HepG2 (cell line): ENCODE measurements around the gene CHADL. TPM values are rescaled to one million over a fixed set of nuclear protein-coding genes. Genes with fewer than 3 reads are reported as not detected.
A peak's percentile ranks its signal among the peaks of the same experiment; 100 is the strongest.

ENCODE experiments used
- EZH2 ChIP-seq: conservative IDR thresholded peaks from 2 replicates; pipeline ENCODE4 v1.6.1; 2012; ENCODE audit warnings: mild to moderate bottlenecking, low read depth, low read length, moderate library complexity
- FOXA1 ChIP-seq, 2 experiments: fragments of 450-650 bp in 1 of 2; sonication (generic) in 1 of 2; formaldehyde crosslinking in 1 of 2; IDR thresholded peaks; 2 replicates each; pipeline versions ENCODE4 v1.4.0 to v1.6.1; 2016 to 2020; ENCODE audit warnings: missing genetic modification reagents in 1 of 2
- KLF16 ChIP-seq, 2 experiments: sonication (generic) in 1 of 2; formaldehyde crosslinking in 1 of 2; IDR thresholded peaks; 2 replicates each; pipeline versions ENCODE4 v1.6.1 to v1.8.0; 2016 to 2023; ENCODE audit warnings: missing genetic modification reagents in 2 of 2, missing compliant biosample characterization in 1 of 2
- MATR3 ChIP-seq: sonication (generic); formaldehyde crosslinking; IDR thresholded peaks from 2 replicates; pipeline ENCODE4 v1.4.0; 2020; ENCODE audit warnings: missing genetic modification reagents
- MBNL3 ChIP-seq: fragments of 250-450 bp; sonication (Bioruptor Pico); conservative IDR thresholded peaks from 2 replicates; pipeline ENCODE4 v1.8.0; 2022; ENCODE audit warnings: mild to moderate bottlenecking, inconsistent platforms
- NR2F1 ChIP-seq, 2 experiments: fragments of 450-650 bp in 1 of 2; formaldehyde crosslinking in 1 of 2; IDR thresholded peaks; 2 replicates each; pipeline versions ENCODE4 v1.5.0 to v1.6.1; 2016 to 2020; ENCODE audit warnings: mild to moderate bottlenecking in 1 of 2, missing compliant biosample characterization in 1 of 2, missing genetic modification reagents in 1 of 2, moderate library complexity in 1 of 2
- RAD51 ChIP-seq: fragments of 450-650 bp; IDR thresholded peaks from 2 replicates; pipeline ENCODE4 v1.6.1; 2016; ENCODE audit warnings: borderline replicate concordance
- SMC3 ChIP-seq: IDR thresholded peaks from 2 replicates; pipeline ENCODE4 v1.6.1; 2011; ENCODE audit warnings: low read length, improper control_type of control experiment
- SOX13 ChIP-seq, 3 experiments: fragments of 450-650 bp in 1 of 3; sonication (generic) in 1 of 3; formaldehyde crosslinking in 1 of 3; IDR thresholded peaks in 2 of 3; conservative IDR thresholded peaks in 1 of 3; 2 replicates each; pipeline versions ENCODE4 v1.5.0 to v1.6.1; 2016 to 2020; ENCODE audit warnings: antibody characterized with exemption in 1 of 3, mild to moderate bottlenecking in 1 of 3, missing compliant biosample characterization in 1 of 3, missing genetic modification reagents in 1 of 3, moderate library complexity in 1 of 3
- SRSF4 ChIP-seq: fragments of 200-400 bp; formaldehyde crosslinking; IDR thresholded peaks from one replicate; pipeline ENCODE4 v1.6.1; 2018; ENCODE audit warnings: mild to moderate bottlenecking, low read depth, low read length, moderate library complexity; ENCODE audit not compliant: poor library complexity, severe bottlenecking
- TOPORS ChIP-seq: sonication (generic); formaldehyde crosslinking; IDR thresholded peaks from 2 replicates; pipeline ENCODE4 v1.8.0; 2023; ENCODE audit warnings: mild to moderate bottlenecking, missing genetic modification reagents
- YY1 ChIP-seq: IDR thresholded peaks from 2 replicates; pipeline ENCODE4 v1.6.1; 2011; ENCODE audit warnings: low read length, low read depth, moderate library complexity, mild to moderate bottlenecking; ENCODE audit not compliant: insufficient read depth, insufficient replicate concordance
- ZFYVE20 ChIP-seq: sonication (generic); formaldehyde crosslinking; IDR thresholded peaks from 2 replicates; pipeline ENCODE4 v1.8.0; 2023; ENCODE audit warnings: low read depth, mild to moderate bottlenecking, moderate library complexity, missing genetic modification reagents, borderline replicate concordance
- ZNF124 ChIP-seq: sonication (generic); formaldehyde crosslinking; IDR thresholded peaks from 2 replicates; pipeline ENCODE4 v1.4.0; 2020; ENCODE audit warnings: missing genetic modification reagents
- ZNF496 ChIP-seq: sonication (generic); formaldehyde crosslinking; IDR thresholded peaks from 2 replicates; pipeline ENCODE4 v1.8.1; 2023; ENCODE audit warnings: mild to moderate bottlenecking, moderate library complexity, missing genetic modification reagents; ENCODE audit not compliant: insufficient replicate concordance
- ZNF564 ChIP-seq: sonication (generic); formaldehyde crosslinking; IDR thresholded peaks from 2 replicates; pipeline ENCODE4 v1.8.1; 2023; ENCODE audit warnings: mild to moderate bottlenecking, missing genetic modification reagents
- ZNF589 ChIP-seq: sonication (generic); formaldehyde crosslinking; conservative IDR thresholded peaks from 2 replicates; pipeline ENCODE4 v1.8.0; 2022; ENCODE audit warnings: mild to moderate bottlenecking, moderate library complexity, missing genetic modification reagents
- ZNF607 ChIP-seq: sonication (generic); formaldehyde crosslinking; IDR thresholded peaks from 2 replicates; pipeline ENCODE4 v1.5.1; 2020; ENCODE audit warnings: missing genetic modification reagents, mild to moderate bottlenecking, borderline replicate concordance
- ZNF83 ChIP-seq: sonication (generic); formaldehyde crosslinking; IDR thresholded peaks from 2 replicates; pipeline ENCODE4 v1.4.0; 2020; ENCODE audit warnings: missing genetic modification reagents, mild to moderate bottlenecking, borderline replicate concordance
- ZSCAN20 ChIP-seq: sonication (generic); formaldehyde crosslinking; IDR thresholded peaks from 2 replicates; pipeline ENCODE4 v1.4.0; 2020; ENCODE audit warnings: missing genetic modification reagents, mild to moderate bottlenecking, borderline replicate concordance
- polyA plus RNA-seq, 8 experiments: library from polyadenylated mRNA; depleted of rRNA in 3 of 8; stranded (reverse) in 7 of 8; unstranded in 1 of 8; fragments of >200 nt; fragmentation: Illumina TruSeq in 4 of 8; extraction: Trizol in 4 of 8; gene quantifications; 2 replicates each; pipeline versions ENCODE4 v1.2.1 to v1.2.3, GENCODE V29; 2011 to 2016; ENCODE audit warnings: low read depth in 4 of 8, missing spikeins in 1 of 8, mixed read lengths in 1 of 8; ENCODE audit not compliant: insufficient read depth in 1 of 8
- total RNA-seq, 5 experiments: library from RNA; depleted of rRNA; stranded (reverse); fragments of >200 nt; fragmentation: Illumina TruSeq; extraction: Trizol; gene quantifications; 2 replicates each; pipeline ENCODE4 v1.2.3, GENCODE V29; 2016; ENCODE audit warnings: low read depth in 1 of 5
- TF ChIP-seq, protein P1 (sequence below): sonication (generic); formaldehyde crosslinking; conservative IDR thresholded peaks from 2 replicates; pipeline ENCODE4 v1.8.0; 2022; ENCODE audit warnings: mild to moderate bottlenecking, moderate library complexity, missing genetic modification reagents
- TF ChIP-seq, protein P2 (sequence below): IDR thresholded peaks from 2 replicates; pipeline ENCODE4 v1.6.1; 2016; ENCODE audit warnings: low read depth, borderline replicate concordance
- TF ChIP-seq, protein P3 (sequence below), 2 experiments: sonication (generic) in 1 of 2; formaldehyde crosslinking in 1 of 2; IDR thresholded peaks; 2 replicates each; pipeline versions ENCODE4 v1.5.1 to v1.6.1; 2011 to 2020; ENCODE audit warnings: borderline replicate concordance in 1 of 2, low read depth in 1 of 2, low read length in 1 of 2, mild to moderate bottlenecking in 1 of 2, missing genetic modification reagents in 1 of 2, moderate library complexity in 1 of 2

Gene CHADL
- total and polyA plus RNA-seq, 2 of the 13 experiments (the other 11 are each of a cell fraction or from before 2014, with no cell fraction given) = 2.8 to 8.1 TPM

DNA sequence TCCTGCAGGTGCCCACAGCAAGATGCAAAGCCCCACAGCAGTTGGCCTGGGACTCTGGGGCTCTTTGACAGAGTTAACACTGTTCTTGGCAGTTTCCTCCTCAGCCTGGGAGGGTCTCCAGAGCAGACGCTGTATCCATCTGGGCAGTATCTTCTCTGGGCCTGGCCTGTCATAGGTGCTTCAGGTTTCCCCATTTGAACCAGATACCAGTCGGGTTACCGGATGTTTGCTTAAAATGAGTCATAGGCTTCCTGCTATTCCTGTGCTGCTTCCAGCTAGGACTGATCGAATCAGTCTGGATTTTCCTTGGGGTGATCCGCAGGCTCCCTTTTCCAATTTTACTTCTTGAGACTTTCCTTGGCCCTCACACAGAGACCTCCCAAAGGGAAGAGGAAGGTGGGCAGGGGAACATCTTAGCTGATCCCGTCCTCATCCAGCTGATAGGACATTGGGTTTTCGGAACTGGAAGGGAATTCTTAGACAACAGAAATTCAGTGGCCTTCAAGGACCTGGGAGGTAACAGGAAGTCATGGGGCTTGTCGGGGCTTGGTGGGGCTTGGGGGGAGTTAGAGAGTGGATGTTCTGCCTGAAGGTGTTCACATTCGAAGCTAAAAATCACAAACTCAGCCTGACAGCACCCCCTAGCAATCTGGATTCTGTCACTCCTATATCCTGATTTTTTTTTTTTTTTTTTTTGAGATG lies 47.7 kb upstream of the CHADL start (continued):
- TF ChIP-seq, protein P1, sequence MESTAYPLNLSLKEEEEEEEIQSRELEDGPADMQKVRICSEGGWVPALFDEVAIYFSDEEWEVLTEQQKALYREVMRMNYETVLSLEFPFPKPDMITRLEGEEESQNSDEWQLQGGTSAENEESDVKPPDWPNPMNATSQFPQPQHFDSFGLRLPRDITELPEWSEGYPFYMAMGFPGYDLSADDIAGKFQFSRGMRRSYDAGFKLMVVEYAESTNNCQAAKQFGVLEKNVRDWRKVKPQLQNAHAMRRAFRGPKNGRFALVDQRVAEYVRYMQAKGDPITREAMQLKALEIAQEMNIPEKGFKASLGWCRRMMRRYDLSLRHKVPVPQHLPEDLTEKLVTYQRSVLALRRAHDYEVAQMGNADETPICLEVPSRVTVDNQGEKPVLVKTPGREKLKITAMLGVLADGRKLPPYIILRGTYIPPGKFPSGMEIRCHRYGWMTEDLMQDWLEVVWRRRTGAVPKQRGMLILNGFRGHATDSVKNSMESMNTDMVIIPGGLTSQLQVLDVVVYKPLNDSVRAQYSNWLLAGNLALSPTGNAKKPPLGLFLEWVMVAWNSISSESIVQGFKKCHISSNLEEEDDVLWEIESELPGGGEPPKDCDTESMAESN (CRISPR knock-in tag) = no peak
- TF ChIP-seq SMC3 (no peak), ZNF124 (CRISPR knock-in tag) (0 out of 2 replicates have a peak, but pooled peaks have one; percentile 37), MBNL3 (CRISPR knock-in tag) (no peak), YY1 (no peak), ZFYVE20 (CRISPR knock-in tag) (no peak), NR2F1 (CRISPR knock-in tag; IDR thresholded peaks at IDR 0.05) (no peak), SOX13 (IDR thresholded peaks at IDR 0.05) (no peak), SOX13 (CRISPR knock-in tag; conservative IDR thresholded peaks at IDR 0.05 in 1 of 2, IDR thresholded peaks at IDR 0.05 in 1 of 2) (peak in 1 of 2 experiments; percentile 48; a peak in 1 of 4 replicates), ZNF83 (CRISPR knock-in tag) (no peak), FOXA1 (IDR thresholded peaks at IDR 0.05) (no peak), FOXA1 (CRISPR knock-in tag; IDR thresholded peaks at IDR 0.05) (peak; percentile 92), SRSF4 (no peak), MATR3 (no peak), KLF16 (CRISPR knock-in tag; IDR thresholded peaks at IDR 0.05) (no peak), ZSCAN20 (CRISPR knock-in tag) (no peak), ZNF564 (CRISPR knock-in tag) (no peak), RAD51 (no peak), TOPORS (CRISPR knock-in tag) (no peak), ZNF589 (no peak), ZNF496 (CRISPR knock-in tag) (no peak), ZNF607 (CRISPR knock-in tag) (no peak; the same call in 1 of the 2 replicates), EZH2 (no peak)
- TF ChIP-seq, protein P2, sequence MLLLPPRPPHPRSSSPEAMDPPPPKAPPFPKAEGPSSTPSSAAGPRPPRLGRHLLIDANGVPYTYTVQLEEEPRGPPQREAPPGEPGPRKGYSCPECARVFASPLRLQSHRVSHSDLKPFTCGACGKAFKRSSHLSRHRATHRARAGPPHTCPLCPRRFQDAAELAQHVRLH (CRISPR knock-in tag) = no peak
- TF ChIP-seq, protein P3, sequence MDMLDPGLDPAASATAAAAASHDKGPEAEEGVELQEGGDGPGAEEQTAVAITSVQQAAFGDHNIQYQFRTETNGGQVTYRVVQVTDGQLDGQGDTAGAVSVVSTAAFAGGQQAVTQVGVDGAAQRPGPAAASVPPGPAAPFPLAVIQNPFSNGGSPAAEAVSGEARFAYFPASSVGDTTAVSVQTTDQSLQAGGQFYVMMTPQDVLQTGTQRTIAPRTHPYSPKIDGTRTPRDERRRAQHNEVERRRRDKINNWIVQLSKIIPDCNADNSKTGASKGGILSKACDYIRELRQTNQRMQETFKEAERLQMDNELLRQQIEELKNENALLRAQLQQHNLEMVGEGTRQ (IDR thresholded peaks at IDR 0.05; ENCODE audit: low read depth, low read length) = no peak
- TF ChIP-seq, protein P3 (CRISPR knock-in tag; IDR thresholded peaks at IDR 0.05; ENCODE audit: borderline replicate concordance) = no peak
